ENCODE data around the gene SIK3.

DNA sequence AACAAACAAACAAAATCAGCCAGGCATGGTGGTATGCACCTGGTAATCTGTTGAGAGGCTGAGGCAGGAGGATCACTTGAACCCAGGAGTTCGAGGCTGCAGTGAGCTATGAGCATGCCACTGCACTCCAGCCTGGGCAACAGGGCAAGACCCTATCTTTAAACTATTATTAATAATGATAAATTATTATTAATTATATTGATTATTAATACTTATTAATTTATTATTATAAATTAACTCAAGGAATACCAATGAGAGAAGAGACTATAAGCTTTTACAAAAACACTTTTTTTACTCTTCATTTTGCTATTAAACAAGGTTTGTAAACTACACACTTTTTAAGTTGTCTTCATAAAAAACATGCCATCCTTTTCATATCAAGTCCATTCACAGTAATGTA is 163.1 kb downstream of the SIK3 start:
- TF ChIP-seq, protein P1, sequence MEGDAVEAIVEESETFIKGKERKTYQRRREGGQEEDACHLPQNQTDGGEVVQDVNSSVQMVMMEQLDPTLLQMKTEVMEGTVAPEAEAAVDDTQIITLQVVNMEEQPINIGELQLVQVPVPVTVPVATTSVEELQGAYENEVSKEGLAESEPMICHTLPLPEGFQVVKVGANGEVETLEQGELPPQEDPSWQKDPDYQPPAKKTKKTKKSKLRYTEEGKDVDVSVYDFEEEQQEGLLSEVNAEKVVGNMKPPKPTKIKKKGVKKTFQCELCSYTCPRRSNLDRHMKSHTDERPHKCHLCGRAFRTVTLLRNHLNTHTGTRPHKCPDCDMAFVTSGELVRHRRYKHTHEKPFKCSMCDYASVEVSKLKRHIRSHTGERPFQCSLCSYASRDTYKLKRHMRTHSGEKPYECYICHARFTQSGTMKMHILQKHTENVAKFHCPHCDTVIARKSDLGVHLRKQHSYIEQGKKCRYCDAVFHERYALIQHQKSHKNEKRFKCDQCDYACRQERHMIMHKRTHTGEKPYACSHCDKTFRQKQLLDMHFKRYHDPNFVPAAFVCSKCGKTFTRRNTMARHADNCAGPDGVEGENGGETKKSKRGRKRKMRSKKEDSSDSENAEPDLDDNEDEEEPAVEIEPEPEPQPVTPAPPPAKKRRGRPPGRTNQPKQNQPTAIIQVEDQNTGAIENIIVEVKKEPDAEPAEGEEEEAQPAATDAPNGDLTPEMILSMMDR (IDR thresholded peaks at IDR 0.05), result no peak
- TF ChIP-seq POLR2A (IDR thresholded peaks at IDR 0.05), result no peak

Data from prostate gland (tissue), 2 donors.